Neuronal stem cell (in vitro differentiated cells): ENCODE data around the gene RBM4B.

Experiments
- DNase-seq: peaks from one replicate; pipeline ENCODE4 v3.0.0-alpha.2; 2013; ENCODE audit warnings: low spot score
- H2AFZ ChIP-seq: one replicate; pipeline ENCODE4 v1.6.1; 2013; ENCODE audit warnings: mild to moderate bottlenecking, low read length, inconsistent platforms
- H2AK5ac ChIP-seq: 2 replicates; pipeline ENCODE4 v1.6.1; 2013; ENCODE audit warnings: low read depth, mild to moderate bottlenecking, inconsistent platforms, low read length, moderate library complexity, mixed read lengths
- H2BK120ac ChIP-seq: 2 replicates; pipeline ENCODE4 v1.6.1; 2013; ENCODE audit warnings: low read depth, mild to moderate bottlenecking, inconsistent platforms, low read length, moderate library complexity, mixed read lengths
- H2BK12ac ChIP-seq: one replicate; pipeline ENCODE4 v1.6.1; 2013; ENCODE audit warnings: low read length, inconsistent platforms
- H2BK15ac ChIP-seq: 2 replicates; pipeline ENCODE4 v1.6.1; 2013; ENCODE audit warnings: mild to moderate bottlenecking, low read length, inconsistent platforms, mixed read lengths
- H2BK5ac ChIP-seq: one replicate; pipeline ENCODE4 v1.6.1; 2013; ENCODE audit warnings: inconsistent platforms, mild to moderate bottlenecking, low read length, moderate library complexity
- H3K14ac ChIP-seq: one replicate; pipeline ENCODE4 v1.6.1; 2013; ENCODE audit warnings: low read length, inconsistent platforms
- H3K18ac ChIP-seq: 2 replicates; pipeline ENCODE4 v1.6.1; 2013; ENCODE audit warnings: low read length, inconsistent platforms
- H3K23ac ChIP-seq: 2 replicates; pipeline ENCODE4 v1.6.1; 2013; ENCODE audit warnings: low read depth, mild to moderate bottlenecking, mixed read lengths, low read length, inconsistent platforms; ENCODE audit not compliant: poor library complexity
- H3K27ac ChIP-seq: replicated peaks from 3 replicates; pipeline ENCODE4 v1.5.1; 2013; ENCODE audit warnings: low read length, inconsistent platforms
- H3K27me3 ChIP-seq, 3 experiments: 2 replicates each; pipeline ENCODE4 v1.6.1; 2013; ENCODE audit warnings: low read length in 3 of 3, mild to moderate bottlenecking in 2 of 3, inconsistent platforms in 1 of 3, low read depth in 1 of 3, mixed read lengths in 1 of 3, moderate library complexity in 1 of 3; ENCODE audit not compliant: control insufficient read depth in 3 of 3, insufficient read depth in 3 of 3
- H3K36me3 ChIP-seq, 2 donors: replicated peaks in 1 of 2; 2 replicates each; pipeline ENCODE4 v1.6.1; 2013; ENCODE audit warnings: low read length in 2 of 2; ENCODE audit not compliant: control insufficient read depth in 2 of 2, insufficient read depth in 2 of 2
- H3K4ac ChIP-seq: 2 replicates; pipeline ENCODE4 v1.6.1; 2013; ENCODE audit warnings: inconsistent platforms, mild to moderate bottlenecking, low read length, moderate library complexity
- H3K4me1 ChIP-seq, 2 donors: 1 replicate in 1 of 2; 2 replicates in 1 of 2; pipeline ENCODE4 v1.6.1; 2013; ENCODE audit warnings: low read length in 2 of 2, low read depth in 1 of 2; ENCODE audit not compliant: control insufficient read depth in 2 of 2, insufficient read depth in 1 of 2
- H3K4me2 ChIP-seq: one replicate; pipeline ENCODE4 v1.6.1; 2013; ENCODE audit warnings: mild to moderate bottlenecking, low read length, inconsistent platforms; ENCODE audit not compliant: insufficient read depth, poor library complexity, severe bottlenecking
- H3K4me3 ChIP-seq, 2 donors: 2 replicates each; pipeline ENCODE4 v1.5.1; 2013; ENCODE audit warnings: low read length in 2 of 2, mild to moderate bottlenecking in 2 of 2, inconsistent platforms in 1 of 2, moderate library complexity in 1 of 2
- H3K79me1 ChIP-seq: one replicate; pipeline ENCODE4 v1.6.1; 2013; ENCODE audit warnings: low read depth, mild to moderate bottlenecking, inconsistent platforms, low read length, moderate library complexity
- H3K9ac ChIP-seq: one replicate; pipeline ENCODE4 v1.6.1; 2013; ENCODE audit warnings: mild to moderate bottlenecking, low read depth, low read length, inconsistent platforms; ENCODE audit not compliant: poor library complexity
- H3K9me3 ChIP-seq, 2 donors: replicated peaks in 1 of 2; 2 replicates each; pipeline versions ENCODE3 to v1.6.1; 2013; ENCODE audit warnings: low read length in 2 of 2, mild to moderate bottlenecking in 2 of 2, inconsistent platforms in 1 of 2, low read depth in 1 of 2, mixed read lengths in 1 of 2, moderate library complexity in 1 of 2; ENCODE audit not compliant: control insufficient read depth in 2 of 2, insufficient read depth in 1 of 2
- H4K8ac ChIP-seq: one replicate; pipeline ENCODE4 v1.6.1; 2013; ENCODE audit warnings: low read depth, mild to moderate bottlenecking, inconsistent platforms, low read length, moderate library complexity
- H4K91ac ChIP-seq: one replicate; pipeline ENCODE4 v1.6.1; 2013; ENCODE audit warnings: low read length, low read depth, mild to moderate bottlenecking, inconsistent platforms; ENCODE audit not compliant: poor library complexity
- WGBS, 2 donors: extraction: QIAGEN DNeasy Blood & Tissue Kit; methylation state at CpG; one replicate each; pipeline ENCODE4 v1.1.7; 2013; ENCODE audit warnings: missing lambda C conversion rate in 2 of 2, mixed read lengths in 1 of 2; ENCODE audit not compliant: insufficient read length in 2 of 2, insufficient replicate concordance in 1 of 2; ENCODE audit errors: extremely low coverage in 2 of 2; 5-methylcytosine and 5-hydroxymethylcytosine counted together

Gene RBM4B

DNA sequence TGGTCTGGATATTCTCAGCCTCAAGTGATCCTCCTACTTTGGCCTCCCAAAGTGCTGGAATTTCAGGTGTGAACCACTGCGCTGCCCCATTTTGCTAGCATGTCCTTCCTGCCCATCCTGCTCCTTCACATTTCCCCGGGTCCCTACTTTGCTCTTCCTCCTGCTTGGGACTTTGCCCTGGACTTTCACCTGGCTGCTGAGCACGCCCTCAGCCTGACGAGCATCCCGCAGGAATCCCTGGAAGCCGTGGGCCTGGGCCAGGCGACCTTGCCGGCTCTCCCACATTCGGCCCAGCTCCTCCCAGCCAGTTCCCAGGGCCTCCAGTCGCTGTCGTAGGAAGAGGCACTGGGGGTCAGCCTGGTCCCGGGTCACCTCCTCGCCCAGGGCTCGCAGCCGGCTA is 22.6 kb upstream of the RBM4B start:
- H3K23ac ChIP-seq, result no peak overlapping the region
- H3K27ac ChIP-seq, result no peak overlapping the region
- H2AFZ ChIP-seq, result no peak overlapping the region
- no CpG with 5 or more reads among the region's 15 CpGs for WGBS, 2 donors
- no peak overlapping the region for H3K18ac ChIP-seq
- no peak overlapping the region for H2BK5ac ChIP-seq
- H3K9ac ChIP-seq, result no peak overlapping the region
- peaks cover 4% of the 10 kb centered on the region for H3K79me1 ChIP-seq
- H3K27me3 ChIP-seq, result no peaks in the 10 kb centered on the region
- H3K4me1 ChIP-seq, result no peaks in the 10 kb centered on the region
- H2BK120ac ChIP-seq, result no peak overlapping the region
- no peak overlapping the region for H3K4me3 ChIP-seq
- peaks cover 53 to 82% of the 10 kb centered on the region in 2 donors for H3K36me3 ChIP-seq
- no peak overlapping the region for H4K91ac ChIP-seq
- no peak overlapping the region for H2BK15ac ChIP-seq
- no peak overlapping the region for H2BK12ac ChIP-seq
- peaks cover 0 to 6% of the 10 kb centered on the region in 2 donors for H3K9me3 ChIP-seq
- DNase-seq, result no peak
- no peak overlapping the region for H3K4ac ChIP-seq
- H4K8ac ChIP-seq, result peak overlapping the region; percentile 76
- no peak overlapping the region for H3K4me2 ChIP-seq
- no peak overlapping the region for H2AK5ac ChIP-seq
- no peak overlapping the region for H3K14ac ChIP-seq

DNA sequence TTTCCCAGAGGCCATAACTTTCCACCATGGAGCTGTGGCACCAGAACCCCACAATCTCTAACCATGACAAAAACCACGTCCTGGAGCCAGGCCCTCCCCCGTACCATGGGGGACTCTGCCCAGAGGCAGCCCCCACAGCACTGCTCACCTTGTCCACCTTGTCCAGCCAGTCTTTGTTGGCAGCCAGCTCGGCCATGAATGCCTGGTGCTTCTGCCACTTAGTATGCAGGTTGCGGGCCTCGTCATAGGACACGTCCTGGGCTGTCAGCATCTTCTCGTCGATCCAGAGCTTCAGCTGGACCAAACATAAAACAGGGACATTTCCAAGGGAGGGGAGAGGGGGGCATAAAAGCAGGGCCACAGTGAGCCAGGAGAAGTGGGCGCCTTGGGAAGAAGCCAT is 20.8 kb upstream of the RBM4B start:
- Histone ChIP-seq H2BK5ac (no peak overlapping the region), H3K27ac (no peak overlapping the region), H3K4me2 (no peak overlapping the region), H3K27me3 (no peaks in the 10 kb centered on the region), H4K91ac (no peak overlapping the region), H3K79me1 (peaks cover 2% of the 10 kb centered on the region), H3K14ac (no peak overlapping the region), H2BK120ac (no peak overlapping the region), H2BK15ac (no peak overlapping the region), H3K36me3 (peaks cover 58 to 78% of the 10 kb centered on the region in 2 donors), H2BK12ac (no peak overlapping the region), H4K8ac (no peak overlapping the region), H3K9me3 (peaks cover 0 to 6% of the 10 kb centered on the region in 2 donors), H3K23ac (no peak overlapping the region), H3K4ac (no peak overlapping the region), H2AFZ (no peak overlapping the region), H3K4me3 (no peak overlapping the region), H2AK5ac (no peak overlapping the region), H3K4me1 (no peaks in the 10 kb centered on the region), H3K18ac (no peak overlapping the region), H3K9ac (no peak overlapping the region)
- DNase-seq, result no peak
- WGBS, 2 donors, result no CpG with 5 or more reads among the region's 9 CpGs

DNA sequence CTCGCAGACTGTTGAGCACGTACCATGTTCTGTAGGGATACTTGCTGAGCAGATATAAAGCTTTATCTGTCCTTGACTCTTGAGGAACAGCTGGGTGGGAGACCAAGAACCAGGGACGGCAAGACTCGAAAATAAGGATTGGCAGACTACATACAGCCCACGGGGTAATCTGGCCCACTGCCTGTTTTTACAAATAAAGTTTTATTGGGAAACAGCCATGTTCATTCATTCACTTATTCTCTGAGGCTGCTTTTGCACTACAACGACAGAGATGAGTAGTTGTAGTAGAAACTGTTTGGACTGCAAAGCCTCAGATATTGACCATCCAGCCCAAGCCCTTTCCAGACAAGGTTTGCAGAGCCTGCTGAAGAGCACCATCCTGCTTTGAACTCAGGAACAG is 20.3 kb upstream of the RBM4B start:
- no peak overlapping the region for H3K4ac ChIP-seq
- no peak overlapping the region for H2BK12ac ChIP-seq
- no CpG with 5 or more reads among the region's 6 CpGs for WGBS, 2 donors
- peaks cover 2% of the 10 kb centered on the region for H3K79me1 ChIP-seq
- no peak overlapping the region for H3K18ac ChIP-seq
- H3K4me2 ChIP-seq, result no peak overlapping the region
- no peak overlapping the region for H3K14ac ChIP-seq
- no peak overlapping the region for H2AFZ ChIP-seq
- no peak overlapping the region for H4K91ac ChIP-seq
- no peak overlapping the region for H3K27ac ChIP-seq
- H3K4me3 ChIP-seq, result no peak overlapping the region
- H2BK120ac ChIP-seq, result no peak overlapping the region
- no peak overlapping the region for H3K23ac ChIP-seq
- H2BK5ac ChIP-seq, result no peak overlapping the region
- peaks cover 0 to 6% of the 10 kb centered on the region in 2 donors for H3K9me3 ChIP-seq
- no peak for DNase-seq
- no peak overlapping the region for H2AK5ac ChIP-seq
- H3K4me1 ChIP-seq, result no peaks in the 10 kb centered on the region
- no peak overlapping the region for H3K9ac ChIP-seq
- H3K36me3 ChIP-seq, result peaks cover 62 to 83% of the 10 kb centered on the region in 2 donors
- H3K27me3 ChIP-seq, result no peaks in the 10 kb centered on the region
- H2BK15ac ChIP-seq, result no peak overlapping the region
- H4K8ac ChIP-seq, result no peak overlapping the region

DNA sequence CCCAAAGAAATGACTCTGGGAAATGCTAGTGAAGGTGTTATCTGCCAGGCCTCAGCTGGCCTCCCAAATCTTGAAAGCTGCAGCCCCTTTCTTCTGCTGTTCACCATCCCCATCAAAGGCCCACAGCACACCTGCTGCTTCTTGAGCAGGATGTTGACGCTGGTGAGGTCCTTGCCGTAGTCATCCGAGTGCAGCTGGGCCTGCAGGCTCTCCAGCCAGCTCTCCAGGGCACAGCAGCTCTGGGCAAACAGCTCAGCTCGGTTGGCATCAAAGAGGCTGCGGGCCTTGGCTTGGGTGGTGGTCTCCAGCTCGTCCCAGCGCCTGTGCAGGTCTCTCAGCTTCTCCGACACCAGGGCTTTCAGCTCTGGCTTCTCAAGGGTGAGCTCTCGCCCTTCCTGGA is 18.5 kb upstream of the RBM4B start:
- Histone ChIP-seq H2AK5ac (no peak overlapping the region), H4K8ac (no peak overlapping the region), H3K79me1 (peaks cover 3% of the 10 kb centered on the region), H3K9ac (no peak overlapping the region), H3K9me3 (peaks cover 0 to 6% of the 10 kb centered on the region in 2 donors), H3K4me3 (no peak overlapping the region), H2BK5ac (no peak overlapping the region), H3K36me3 (peaks cover 69 to 90% of the 10 kb centered on the region in 2 donors), H3K27me3 (no peaks in the 10 kb centered on the region), H2BK15ac (no peak overlapping the region), H3K4ac (no peak overlapping the region), H3K4me2 (no peak overlapping the region), H2BK120ac (no peak overlapping the region), H3K4me1 (no peaks in the 10 kb centered on the region), H4K91ac (no peak overlapping the region), H2BK12ac (peak overlapping the region; percentile 35), H3K18ac (no peak overlapping the region), H3K27ac (no peak overlapping the region), H3K23ac (no peak overlapping the region), H3K14ac (no peak overlapping the region), H2AFZ (no peak overlapping the region)
- WGBS, 2 donors, result no CpG with 5 or more reads among the region's 9 CpGs
- no peak for DNase-seq
